Measurements from ENCODE around the gene TMPRSS4. TPM values are rescaled to one million over a fixed set of nuclear protein-coding genes. Genes with fewer than 3 reads are reported as not detected.

TMPRSS4 gene
- total RNA-seq, 2 experiments from 2014 or later = not detected

- POLR2A ChIA-PET = interaction anchor here (0.6 kb wide), 1 partner anchor 44 kb away, joined by 3 read pairs; no protein-coding TSS in a partner anchor
- Mint-ChIP-seq H3K36me3 (ENCODE audit: low read depth) (no peaks in the 10 kb centered on the region), H3K4me3 (no peak overlapping the region), H3K4me1 (ENCODE audit: low read depth) (no peaks in the 10 kb centered on the region), H3K27ac (no peak overlapping the region), H3K27me3 (no peaks in the 10 kb centered on the region), H3K9me3 (no peaks in the 10 kb centered on the region)
- Histone ChIP-seq H3K4me3 (ENCODE audit: low read length) (no peak overlapping the region), H3K27ac (ENCODE audit: low read depth in 1 of 2, low read length in 2 of 2) (no peak overlapping the region), H3K4me1 (ENCODE audit: insufficient read depth, low read length) (peaks cover 8% of the 10 kb centered on the region), H3K27me3 (ENCODE audit: control insufficient read depth in 1 of 2, insufficient read depth in 2 of 2, low read length in 2 of 2) (no peaks in the 10 kb centered on the region), H3K9me3 (ENCODE audit: control insufficient read depth in 1 of 2, insufficient read depth in 1 of 2, low read length in 2 of 2) (no peaks in the 10 kb centered on the region), H3K36me3 (ENCODE audit: insufficient read depth, low read length) (no peaks in the 10 kb centered on the region)
- intact Hi-C loops (cut with DNase I, micrococcal nuclease) = no loop called here
- TF ChIP-seq CTCF (IDR thresholded peaks at IDR 0.05) = no peak
- CTCF ChIA-PET = no interaction called here
- ATAC-seq (ENCODE audit: poor library complexity) (no peak), DNase-seq (no peak)
Measured at GRCh38 chr11:118078911-118079411, 2.1 kb downstream of the TMPRSS4 start.

- Histone ChIP-seq H3K4me3 (ENCODE audit: low read length) (no peak overlapping the region), H3K36me3 (ENCODE audit: insufficient read depth, low read length) (no peaks in the 10 kb centered on the region), H3K27ac (ENCODE audit: low read depth in 1 of 2, low read length in 2 of 2) (no peak overlapping the region), H3K9me3 (ENCODE audit: control insufficient read depth in 1 of 2, insufficient read depth in 1 of 2, low read length in 2 of 2) (no peaks in the 10 kb centered on the region), H3K27me3 (ENCODE audit: control insufficient read depth in 1 of 2, insufficient read depth in 2 of 2, low read length in 2 of 2) (no peaks in the 10 kb centered on the region), H3K4me1 (ENCODE audit: insufficient read depth, low read length) (peaks cover 8% of the 10 kb centered on the region)
- no peak for ATAC-seq (ENCODE audit: poor library complexity)
- intact Hi-C loops (cut with DNase I, micrococcal nuclease) = no loop called here
- H3K27ac Mint-ChIP-seq = no peak overlapping the region
- no peak overlapping the region for H3K4me3 Mint-ChIP-seq
- no peaks in the 10 kb centered on the region for H3K36me3 Mint-ChIP-seq (ENCODE audit: low read depth)
- H3K27me3 Mint-ChIP-seq = no peaks in the 10 kb centered on the region
- DNase-seq = peak in 2 of 14 experiments; percentile 12 to 51
- no peaks in the 10 kb centered on the region for H3K9me3 Mint-ChIP-seq
- H3K4me1 Mint-ChIP-seq (ENCODE audit: low read depth) = no peaks in the 10 kb centered on the region
- CTCF ChIA-PET = interaction anchor here (1.2 kb wide), 1 partner anchor 26 kb away, joined by 3 read pairs; no protein-coding TSS in a partner anchor
- POLR2A ChIA-PET = no interaction called here
- TF ChIP-seq CTCF (IDR thresholded peaks at IDR 0.05) = no peak
Measured at GRCh38 chr11:118079491-118079890, 2.6 kb downstream of the TMPRSS4 start.

GRCh38 chr11:118080296-118080695, 3.4 kb downstream of the TMPRSS4 start:
- Histone ChIP-seq H3K27me3 (ENCODE audit: control insufficient read depth in 1 of 2, insufficient read depth in 2 of 2, low read length in 2 of 2) (no peaks in the 10 kb centered on the region), H3K4me3 (ENCODE audit: low read length) (no peak overlapping the region), H3K36me3 (ENCODE audit: insufficient read depth, low read length) (no peaks in the 10 kb centered on the region), H3K4me1 (ENCODE audit: insufficient read depth, low read length) (peaks cover 8% of the 10 kb centered on the region), H3K27ac (ENCODE audit: low read depth in 1 of 2, low read length in 2 of 2) (no peak overlapping the region), H3K9me3 (ENCODE audit: control insufficient read depth in 1 of 2, insufficient read depth in 1 of 2, low read length in 2 of 2) (no peaks in the 10 kb centered on the region)
- Mint-ChIP-seq H3K36me3 (ENCODE audit: low read depth) (no peaks in the 10 kb centered on the region), H3K9me3 (no peaks in the 10 kb centered on the region), H3K27ac (no peak overlapping the region), H3K27me3 (no peaks in the 10 kb centered on the region), H3K4me3 (no peak overlapping the region), H3K4me1 (ENCODE audit: low read depth) (no peaks in the 10 kb centered on the region)
- CTCF ChIA-PET = interaction anchor here (1.2 kb wide), 1 partner anchor 26 kb away, joined by 3 read pairs; no protein-coding TSS in a partner anchor
- TF ChIP-seq CTCF (IDR thresholded peaks at IDR 0.05) = no peak
- POLR2A ChIA-PET = no interaction called here
- intact Hi-C loops (cut with DNase I, micrococcal nuclease) = no loop called here
- DNase-seq (no peak), ATAC-seq (ENCODE audit: poor library complexity) (no peak)

Data from CD4-positive, alpha-beta T cell (primary cell).